Urinary bladder (tissue), 4 donors: Measurements from ENCODE around the gene GMPR. TPM values are rescaled to one million over a fixed set of nuclear protein-coding genes. Genes with fewer than 3 reads are reported as not detected.
"Not testable (repeated sequence)": the region's sequence is repeated elsewhere in the genome, so short reads cannot be mapped to it uniquely, and the experiment has no call there.

ENCODE experiments used
- DNase-seq: peaks from one replicate; pipeline ENCODE4 v3.0.0-alpha.2; 2015; ENCODE audit errors: extremely low spot score
- H3K27ac ChIP-seq: one replicate; pipeline ENCODE4 v1.5.1; 2013; ENCODE audit warnings: low read depth, mild to moderate bottlenecking, moderate library complexity
- H3K36me3 ChIP-seq: one replicate; pipeline ENCODE4 v1.6.1; 2013; ENCODE audit warnings: mild to moderate bottlenecking, moderate library complexity; ENCODE audit not compliant: insufficient read depth
- H3K4me1 ChIP-seq: one replicate; pipeline ENCODE4 v1.6.1; 2013; ENCODE audit warnings: mild to moderate bottlenecking, moderate library complexity; ENCODE audit not compliant: insufficient read depth
- H3K4me3 ChIP-seq: one replicate; pipeline ENCODE4 v1.5.1; 2013; ENCODE audit warnings: low read depth, low read length
- WGBS: extraction: QIAGEN DNeasy Blood & Tissue Kit; methylation state at CpG from one replicate; pipeline ENCODE4 v1.1.7; 2013; 5-methylcytosine and 5-hydroxymethylcytosine counted together
- polyA plus RNA-seq: library from polyadenylated mRNA; stranded (reverse); fragments of 200-250 nt; gene quantifications from one replicate; pipeline ENCODE4 v1.2.3, GENCODE V29; 2013
- total RNA-seq: library from RNA; depleted of rRNA; stranded (reverse); fragments of >200 nt; gene quantifications from one replicate; pipeline ENCODE4 v1.2.3, GENCODE V29; 2014
- donor health status: healthy with polysubstance abuse.
- donor health status: healthy.

GMPR gene
- total and polyA plus RNA-seq, 2 donors, result 4.5 to 5.4 TPM

- Histone ChIP-seq H3K27ac (no peak overlapping the region), H3K4me1 (no peaks in the 10 kb centered on the region), H3K36me3 (no peaks in the 10 kb centered on the region), H3K4me3 (no peak overlapping the region)
- DNase-seq, result no peak
- 55% methylated on average over 5 of the region's 5 CpGs for WGBS
These were observed 6.1 kb downstream of the GMPR start for GRCh38 chr6:16244446-16244845.

GRCh38 chr6:16244869-16245451 lies 6.6 kb downstream of the GMPR start:
- no peaks in the 10 kb centered on the region for H3K36me3 ChIP-seq
- H3K4me1 ChIP-seq, result no peaks in the 10 kb centered on the region
- DNase-seq, result no peak
- no peak overlapping the region for H3K27ac ChIP-seq
- H3K4me3 ChIP-seq, result no peak overlapping the region
- 60% methylated on average over 10 of the region's 10 CpGs for WGBS

- no peaks in the 10 kb centered on the region for H3K4me1 ChIP-seq
- DNase-seq, result no peak
- H3K27ac ChIP-seq, result no peak overlapping the region
- no peaks in the 10 kb centered on the region for H3K36me3 ChIP-seq
- H3K4me3 ChIP-seq, result no peak overlapping the region
- WGBS, result 94% methylated on average over 7 of the region's 7 CpGs
These were observed 10.0 kb downstream of the GMPR start for GRCh38 chr6:16248271-16248853.

- DNase-seq, result no peak
- H3K27ac ChIP-seq, result no peak overlapping the region
- no peak overlapping the region for H3K4me3 ChIP-seq
- H3K36me3 ChIP-seq, result no peaks in the 10 kb centered on the region
- H3K4me1 ChIP-seq, result no peaks in the 10 kb centered on the region
- WGBS, result 85% methylated on average over 1 of the region's 1 CpG
These were observed 11.6 kb downstream of the GMPR start for GRCh38 chr6:16249971-16250370.

- DNase-seq, result no peak
- H3K4me3 ChIP-seq, result no peak overlapping the region
- no peaks in the 10 kb centered on the region for H3K4me1 ChIP-seq
- WGBS, result 88% methylated on average over 2 of the region's 2 CpGs
- H3K36me3 ChIP-seq, result no peaks in the 10 kb centered on the region
- H3K27ac ChIP-seq, result no peak overlapping the region
These were observed 13.3 kb downstream of the GMPR start for GRCh38 chr6:16251706-16252105.

GRCh38 chr6:16252686-16253299 lies 14.4 kb downstream of the GMPR start:
- Histone ChIP-seq H3K36me3 (no peaks in the 10 kb centered on the region), H3K27ac (no peak overlapping the region), H3K4me3 (no peak overlapping the region), H3K4me1 (no peaks in the 10 kb centered on the region)
- WGBS, result 55% methylated on average over 2 of the region's 2 CpGs
- DNase-seq, result no peak

GRCh38 chr6:16253399-16254144 lies 15.2 kb downstream of the GMPR start:
- WGBS, result 93% methylated on average over 10 of the region's 10 CpGs
- no peak overlapping the region for H3K27ac ChIP-seq
- H3K4me1 ChIP-seq, result no peaks in the 10 kb centered on the region
- no peaks in the 10 kb centered on the region for H3K36me3 ChIP-seq
- DNase-seq, result no peak
- no peak overlapping the region for H3K4me3 ChIP-seq

GRCh38 chr6:16254535-16254934 lies 16.1 kb downstream of the GMPR start:
- no peak for DNase-seq

GRCh38 chr6:16256781-16257180 lies 18.4 kb downstream of the GMPR start:
- H3K36me3 ChIP-seq, result no peaks in the 10 kb centered on the region
- H3K4me3 ChIP-seq, result no peak overlapping the region
- H3K4me1 ChIP-seq, result no peaks in the 10 kb centered on the region
- WGBS, result 89% methylated on average over 2 of the region's 2 CpGs
- no peak overlapping the region for H3K27ac ChIP-seq
- DNase-seq, result no peak

More at GRCh38 chr6:16254535-16254934, 16.1 kb downstream of the GMPR start:
- H3K4me3 ChIP-seq, result no peak overlapping the region
- WGBS, result 97% methylated on average over 9 of the region's 9 CpGs
- no peak overlapping the region for H3K27ac ChIP-seq
- H3K4me1 ChIP-seq, result no peaks in the 10 kb centered on the region
- H3K36me3 ChIP-seq, result no peaks in the 10 kb centered on the region

GRCh38 chr6:16257999-16258708 lies 19.8 kb downstream of the GMPR start:
- H3K27ac ChIP-seq, result no peak overlapping the region
- no peak for DNase-seq
- 64% methylated on average over 7 of the region's 7 CpGs for WGBS
- H3K36me3 ChIP-seq, result no peaks in the 10 kb centered on the region
- no peak overlapping the region for H3K4me3 ChIP-seq
- H3K4me1 ChIP-seq, result no peaks in the 10 kb centered on the region

GRCh38 chr6:16258709-16259075 lies 20.3 kb downstream of the GMPR start:
- WGBS, result 78% methylated on average over 6 of the region's 6 CpGs
- DNase-seq, result no peak
- Histone ChIP-seq H3K4me1 (no peaks in the 10 kb centered on the region), H3K4me3 (no peak overlapping the region), H3K27ac (no peak overlapping the region), H3K36me3 (no peaks in the 10 kb centered on the region)

- WGBS, result 90% methylated on average over 2 of the region's 3 CpGs
- not testable (repeated sequence) for H3K4me3 ChIP-seq, H3K4me1 ChIP-seq, H3K36me3 ChIP-seq, H3K27ac ChIP-seq, DNase-seq
These were observed 21.2 kb downstream of the GMPR start for GRCh38 chr6:16259604-16260003.

- not testable (repeated sequence) for H3K4me1 ChIP-seq, DNase-seq, H3K27ac ChIP-seq, H3K36me3 ChIP-seq, H3K4me3 ChIP-seq
- WGBS, result 88% methylated on average over 8 of the region's 9 CpGs
These were observed 22.2 kb downstream of the GMPR start for GRCh38 chr6:16260602-16261001.
